ENCODE measurements around the gene RPS6KB2. TPM values are rescaled to one million over a fixed set of nuclear protein-coding genes. Genes with fewer than 3 reads are reported as not detected.
"Not testable (repeated sequence)": the region's sequence is repeated elsewhere in the genome, so short reads cannot be mapped to it uniquely, and the experiment has no call there.

The RPS6KB2 gene
- total RNA-seq, 2 donors from 2014 or later: 54.5 to 72.9 TPM

GRCh38 chr11:67463680-67464410, 35.6 kb downstream of the RPS6KB2 start:
- intact Hi-C loops (cut with DNase I): no loop called here

GRCh38 chr11:67464411-67465188, 36.3 kb downstream of the RPS6KB2 start:
- H3K36me3 ChIP-seq: peaks cover 0 to 4% of the 10 kb centered on the region in 2 donors
- TF ChIP-seq, protein P1, sequence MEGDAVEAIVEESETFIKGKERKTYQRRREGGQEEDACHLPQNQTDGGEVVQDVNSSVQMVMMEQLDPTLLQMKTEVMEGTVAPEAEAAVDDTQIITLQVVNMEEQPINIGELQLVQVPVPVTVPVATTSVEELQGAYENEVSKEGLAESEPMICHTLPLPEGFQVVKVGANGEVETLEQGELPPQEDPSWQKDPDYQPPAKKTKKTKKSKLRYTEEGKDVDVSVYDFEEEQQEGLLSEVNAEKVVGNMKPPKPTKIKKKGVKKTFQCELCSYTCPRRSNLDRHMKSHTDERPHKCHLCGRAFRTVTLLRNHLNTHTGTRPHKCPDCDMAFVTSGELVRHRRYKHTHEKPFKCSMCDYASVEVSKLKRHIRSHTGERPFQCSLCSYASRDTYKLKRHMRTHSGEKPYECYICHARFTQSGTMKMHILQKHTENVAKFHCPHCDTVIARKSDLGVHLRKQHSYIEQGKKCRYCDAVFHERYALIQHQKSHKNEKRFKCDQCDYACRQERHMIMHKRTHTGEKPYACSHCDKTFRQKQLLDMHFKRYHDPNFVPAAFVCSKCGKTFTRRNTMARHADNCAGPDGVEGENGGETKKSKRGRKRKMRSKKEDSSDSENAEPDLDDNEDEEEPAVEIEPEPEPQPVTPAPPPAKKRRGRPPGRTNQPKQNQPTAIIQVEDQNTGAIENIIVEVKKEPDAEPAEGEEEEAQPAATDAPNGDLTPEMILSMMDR (IDR thresholded peaks at IDR 0.05): no peak
- TF ChIP-seq POLR2A (IDR thresholded peaks at IDR 0.05) (peak; percentile 69), POLR2AphosphoS5 (IDR thresholded peaks at IDR 0.05) (peak; percentile 66)
- intact Hi-C loops (cut with DNase I): loop anchor here (5.0 kb wide), 1 partner anchor 62 kb away; the partner anchor contains the start of genes PPP1CA and TBC1D10C
- peak overlapping the region; percentile 81 to 90 for H3K27ac ChIP-seq
- WGBS: 38% methylated on average over 35 of the region's 56 CpGs
- H3K4me1 ChIP-seq (replicated peaks): peaks cover 6% of the 10 kb centered on the region
- H3K4me3 ChIP-seq: peak overlapping the region; percentile 26 to 43
- peak; percentile 85 for DNase-seq (ENCODE audit: low spot score)
- no peaks in the 10 kb centered on the region for H3K9me3 ChIP-seq
- H3K27me3 ChIP-seq (replicated peaks; ENCODE audit: insufficient read depth): no peaks in the 10 kb centered on the region

More at GRCh38 chr11:67463680-67464410, 35.6 kb downstream of the RPS6KB2 start:
- H3K4me3 ChIP-seq: peak overlapping the region in 1 of 2 donors; percentile 43
- peaks cover 0 to 4% of the 10 kb centered on the region in 2 donors for H3K36me3 ChIP-seq
- H3K4me1 ChIP-seq (replicated peaks): peaks cover 6% of the 10 kb centered on the region
- DNase-seq (ENCODE audit: low spot score): no peak
- no peaks in the 10 kb centered on the region for H3K27me3 ChIP-seq (replicated peaks; ENCODE audit: insufficient read depth)
- no peaks in the 10 kb centered on the region for H3K9me3 ChIP-seq
- peak overlapping the region; percentile 81 to 90 for H3K27ac ChIP-seq
- 86% methylated on average over 17 of the region's 20 CpGs for WGBS
- TF ChIP-seq POLR2AphosphoS5 (IDR thresholded peaks at IDR 0.05): no peak
- TF ChIP-seq, protein P1 (IDR thresholded peaks at IDR 0.05): no peak
- TF ChIP-seq POLR2A (IDR thresholded peaks at IDR 0.05): no peak

GRCh38 chr11:67465189-67465510, 36.9 kb downstream of the RPS6KB2 start:
- H3K27me3 ChIP-seq (replicated peaks; ENCODE audit: insufficient read depth): no peaks in the 10 kb centered on the region
- peaks cover 0 to 4% of the 10 kb centered on the region in 2 donors for H3K36me3 ChIP-seq
- H3K9me3 ChIP-seq: no peaks in the 10 kb centered on the region
- H3K27ac ChIP-seq: peak overlapping the region; percentile 81 to 90
- no peak for TF ChIP-seq POLR2A (IDR thresholded peaks at IDR 0.05)
- TF ChIP-seq, protein P1 (IDR thresholded peaks at IDR 0.05): no peak
- TF ChIP-seq POLR2AphosphoS5 (IDR thresholded peaks at IDR 0.05): no peak
- intact Hi-C loops (cut with DNase I): loop anchor here (5.0 kb wide), 1 partner anchor 63 kb away; the partner anchor contains the start of genes PPP1CA and TBC1D10C
- H3K4me1 ChIP-seq (replicated peaks): peaks cover 6% of the 10 kb centered on the region
- 37% methylated on average over 3 of the region's 3 CpGs for WGBS
- no peak for DNase-seq (ENCODE audit: low spot score)
- H3K4me3 ChIP-seq: peak overlapping the region; percentile 26 to 43

DNA sequence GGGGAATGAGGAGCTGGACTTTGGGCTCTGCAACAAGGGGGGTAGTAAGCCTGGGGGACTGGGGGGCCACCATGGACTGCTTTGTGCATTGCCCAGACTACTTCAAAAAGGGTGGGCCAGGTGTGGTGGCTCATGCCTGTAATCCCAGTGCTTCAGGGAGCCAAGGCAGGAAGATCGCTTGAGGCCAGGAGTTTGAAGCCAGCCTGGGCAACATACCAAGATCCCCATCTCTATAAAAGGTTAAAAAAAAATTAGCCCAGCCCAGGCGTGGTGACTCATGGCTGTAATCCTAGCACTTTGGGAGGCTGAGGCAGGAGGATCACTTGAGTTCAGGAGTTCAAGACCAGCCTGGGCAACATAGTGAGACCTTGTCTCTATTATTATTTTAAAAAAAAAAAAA, 37.2 kb downstream of the RPS6KB2 start:
- H3K36me3 ChIP-seq; DNase-seq (ENCODE audit: low spot score); H3K4me1 ChIP-seq (replicated peaks); H3K9me3 ChIP-seq; H3K27me3 ChIP-seq (replicated peaks; ENCODE audit: insufficient read depth): not testable (repeated sequence)
- 17% methylated on average over 2 of the region's 2 CpGs for WGBS
- TF ChIP-seq POLR2AphosphoS5 (IDR thresholded peaks at IDR 0.05): peak; percentile 22
- H3K4me3 ChIP-seq: peak overlapping the region in 1 of 2 donors; percentile 43
- intact Hi-C loops (cut with DNase I): loop anchor here (5.0 kb wide), 1 partner anchor 63 kb away; the partner anchor contains the start of genes PPP1CA and TBC1D10C
- peak overlapping the region; percentile 81 to 90 for H3K27ac ChIP-seq

- TF ChIP-seq POLR2AphosphoS5 (IDR thresholded peaks at IDR 0.05) (no peak), POLR2A (IDR thresholded peaks at IDR 0.05) (no peak)
- TF ChIP-seq, protein P1 (IDR thresholded peaks at IDR 0.05): no peak
- Histone ChIP-seq H3K36me3 (peaks cover 0 to 4% of the 10 kb centered on the region in 2 donors), H3K4me1 (replicated peaks) (peaks cover 6% of the 10 kb centered on the region), H3K4me3 (no peak overlapping the region), H3K27me3 (replicated peaks; ENCODE audit: insufficient read depth) (no peaks in the 10 kb centered on the region), H3K9me3 (no peaks in the 10 kb centered on the region), H3K27ac (peak overlapping the region; percentile 81 to 92)
- intact Hi-C loops (cut with DNase I): loop anchor here (5.0 kb wide), 1 partner anchor 64 kb away; the partner anchor contains the start of genes PPP1CA and TBC1D10C
- DNase-seq (ENCODE audit: low spot score): no peak
- WGBS: 84% methylated on average over 5 of the region's 5 CpGs
Observed at GRCh38 chr11:67466367-67466766, 38.1 kb downstream of the RPS6KB2 start.

Data from prostate gland (tissue), 2 donors.